BE2C (cell line): ENCODE data around the gene DNAI2. TPM values are rescaled to one million over a fixed set of nuclear protein-coding genes. Genes with fewer than 3 reads are reported as not detected.

Experiments used
- DNase-seq: peaks from one replicate; pipeline ENCODE4 v3.0.0-alpha.2; 2020
- H3K27me3 ChIP-seq: fragments of 250-450 bp; sonication (Bioruptor Pico); 2 replicates; pipeline ENCODE4 v1.5.1; 2020; ENCODE audit warnings: mild to moderate bottlenecking
- H3K36me3 ChIP-seq: fragments of 250-450 bp; sonication (Bioruptor Pico); 2 replicates; pipeline ENCODE4 v1.5.1; 2020; ENCODE audit warnings: mild to moderate bottlenecking
- H3K4me1 ChIP-seq: fragments of 250-450 bp; sonication (Bioruptor Pico); 2 replicates; pipeline ENCODE4 v1.5.1; 2020
- H3K4me3 ChIP-seq: 2 replicates; pipeline ENCODE4 v1.5.1; 2011; ENCODE audit warnings: low read depth, low read length
- H3K9me3 ChIP-seq: fragments of 250-450 bp; sonication (Bioruptor Pico); 2 replicates; pipeline ENCODE4 v1.5.1; 2020
- CTCF ChIP-seq: IDR thresholded peaks from 2 replicates; pipeline ENCODE4 v1.5.1; 2012; ENCODE audit warnings: mild to moderate bottlenecking, low read depth, low read length
- polyA plus RNA-seq: library from polyadenylated mRNA; unstranded; fragments of >200 nt; gene quantifications from one replicate; pipeline ENCODE4 v1.2.1, GENCODE V29; 2012; ENCODE audit warnings: low read depth, missing spikeins; ENCODE audit not compliant: insufficient read length, insufficient read depth

DNAI2 gene
- not detected for polyA plus RNA-seq

DNA sequence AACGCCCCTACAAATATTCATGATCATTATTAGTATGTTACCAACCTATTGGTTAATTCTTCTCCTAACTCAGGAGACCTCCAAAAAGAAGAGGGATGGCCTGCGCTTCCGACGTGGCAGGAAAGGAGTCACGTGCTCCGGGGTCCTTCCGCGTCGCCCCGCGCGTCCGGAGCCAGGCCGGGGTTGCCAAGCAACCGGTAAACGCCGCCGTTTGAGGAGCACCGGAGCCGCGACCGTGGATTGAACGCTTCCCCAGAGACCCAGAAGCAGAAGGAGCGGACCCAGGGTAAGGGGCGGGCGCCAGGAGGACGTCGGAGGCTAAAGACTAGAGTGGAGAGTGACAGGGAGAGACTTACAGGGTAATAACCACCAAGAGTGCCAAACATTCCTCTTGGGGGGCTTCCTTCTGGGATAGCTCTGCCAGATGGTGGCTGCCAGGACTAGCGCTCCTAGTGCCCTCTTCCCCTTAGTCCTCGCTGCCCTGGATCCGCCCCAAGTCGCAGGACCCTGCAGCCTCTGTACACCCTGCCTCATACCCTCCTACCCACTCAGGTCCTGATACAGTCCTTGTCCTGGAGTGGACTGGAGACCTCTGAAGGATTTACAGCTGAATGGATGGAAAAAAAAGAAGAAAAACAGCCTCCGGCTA, at the start of gene DNAI2:
Gene DNAI2, plus strand, starts transcription at position 175 of the 649 bp plus-strand sequence. CDS start 7,584 bp downstream, outside the sequence.
- peak; percentile 54 for DNase-seq
- H3K27me3 ChIP-seq, result 0 out of 2 replicates have a peak, but pooled peaks cover 5% of the 10 kb centered on the region
- H3K36me3 ChIP-seq, result no peaks in the 10 kb centered on the region
- H3K4me3 ChIP-seq, result peak within 1 kb of the TSS; percentile 11
- no peaks in the 10 kb centered on the region for H3K4me1 ChIP-seq
- no peaks in the 10 kb centered on the region for H3K9me3 ChIP-seq
- TF ChIP-seq CTCF, result no peak

DNA sequence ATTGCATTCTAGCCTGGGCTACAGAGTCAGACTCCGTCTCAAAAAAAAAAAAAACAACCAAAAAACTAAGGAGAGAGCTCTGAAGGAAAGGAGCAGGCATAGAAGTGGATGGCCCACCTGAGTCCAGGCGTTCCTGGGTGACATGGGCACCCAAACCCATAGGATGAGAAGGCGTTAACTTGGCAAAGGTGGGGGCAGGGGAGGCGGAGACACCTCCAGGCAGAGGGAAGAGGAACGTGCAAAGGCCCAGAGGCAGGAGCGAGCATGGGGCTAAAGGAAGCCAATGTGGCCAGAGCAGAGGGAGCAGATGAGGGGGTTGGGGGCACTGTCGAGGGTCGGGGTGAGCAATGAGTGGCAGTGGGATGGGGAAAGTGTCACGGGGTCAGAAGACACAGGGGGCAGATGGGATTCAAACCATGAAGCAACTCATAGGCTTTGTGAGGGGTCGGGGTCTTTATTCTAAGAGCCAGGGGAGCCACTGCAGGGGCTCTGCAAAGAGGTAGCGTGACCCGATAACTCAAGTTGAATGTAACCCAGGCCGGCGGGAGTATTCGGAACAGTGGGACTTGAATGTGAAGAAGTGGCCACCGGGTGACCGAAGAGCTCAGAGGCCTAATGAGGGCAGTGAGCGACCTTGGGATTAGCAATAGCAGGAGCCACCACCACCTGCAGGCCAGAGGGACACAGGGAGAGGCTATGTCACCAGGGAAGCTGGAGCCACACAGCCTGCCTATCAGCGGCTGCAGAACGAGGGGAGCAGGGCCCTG, 48.9 kb upstream of the DNAI2 start:
- TF ChIP-seq CTCF, result no peak

GRCh38 chr17:74226252-74226651, 47.8 kb upstream of the DNAI2 start:
- Histone ChIP-seq H3K36me3 (peaks cover 10% of the 10 kb centered on the region), H3K27me3 (no peaks in the 10 kb centered on the region), H3K4me3 (no peak overlapping the region), H3K4me1 (no peaks in the 10 kb centered on the region), H3K9me3 (no peaks in the 10 kb centered on the region)
- TF ChIP-seq CTCF, result no peak
- no peak for DNase-seq

More for the DNA sequence above, 48.9 kb upstream of the DNAI2 start:
- Histone ChIP-seq H3K36me3 (peaks cover 5% of the 10 kb centered on the region), H3K4me1 (no peaks in the 10 kb centered on the region), H3K9me3 (no peaks in the 10 kb centered on the region), H3K4me3 (no peak overlapping the region), H3K27me3 (no peaks in the 10 kb centered on the region)
- DNase-seq, result no peak

DNA sequence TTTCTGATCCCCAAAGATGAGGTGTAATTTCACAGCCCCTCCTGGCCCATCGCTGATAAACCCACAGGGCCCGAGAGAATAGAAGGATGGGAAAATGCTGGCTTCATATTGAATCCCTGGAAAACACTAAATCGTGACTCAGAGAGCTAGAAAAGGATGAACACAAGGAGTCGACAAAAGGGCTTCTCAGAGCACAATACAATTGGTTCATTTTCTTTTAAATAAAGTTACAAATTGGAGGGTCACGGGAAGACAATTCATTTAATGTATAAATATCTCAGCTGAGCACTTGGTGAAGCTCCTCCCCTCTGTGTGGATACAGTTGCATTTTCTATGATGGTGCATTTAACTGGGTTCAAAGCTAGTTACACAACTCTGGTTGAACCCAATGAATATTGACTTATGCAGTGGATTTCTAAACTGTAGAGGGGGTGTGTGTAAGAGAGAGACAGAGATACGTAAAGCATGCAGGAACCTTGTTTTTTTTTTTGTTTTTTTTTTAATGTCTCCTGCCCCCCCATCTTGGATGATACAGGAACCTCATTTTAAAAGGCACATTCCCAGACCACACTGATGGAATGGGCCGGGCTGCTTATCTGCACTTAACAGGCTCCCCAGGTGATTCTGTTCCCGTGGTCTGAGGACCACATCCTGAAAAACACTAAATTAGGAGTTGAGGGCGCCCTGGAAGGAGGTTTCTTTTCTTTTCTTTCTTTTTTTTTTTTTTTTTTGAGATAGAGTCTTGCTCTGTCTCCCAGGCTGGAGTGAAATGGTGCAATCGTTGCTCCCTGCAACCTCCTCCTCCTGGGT, 46.6 kb upstream of the DNAI2 start:
- peaks cover 12% of the 10 kb centered on the region for H3K36me3 ChIP-seq
- DNase-seq, result no peak
- no peaks in the 10 kb centered on the region for H3K4me1 ChIP-seq
- TF ChIP-seq CTCF, result no peak
- no peak overlapping the region for H3K4me3 ChIP-seq
- no peaks in the 10 kb centered on the region for H3K27me3 ChIP-seq
- H3K9me3 ChIP-seq, result no peaks in the 10 kb centered on the region

GRCh38 chr17:74228306-74228978, 45.6 kb upstream of the DNAI2 start:
- H3K4me3 ChIP-seq, result no peak overlapping the region
- DNase-seq, result no peak
- H3K9me3 ChIP-seq, result no peaks in the 10 kb centered on the region
- peaks cover 12% of the 10 kb centered on the region for H3K36me3 ChIP-seq
- H3K27me3 ChIP-seq, result no peaks in the 10 kb centered on the region
- no peak for TF ChIP-seq CTCF
- H3K4me1 ChIP-seq, result no peaks in the 10 kb centered on the region
